Measurements from ENCODE around the gene LPCAT3.

The LPCAT3 gene

GRCh38 chr12:7026854-7027253 lies 8.6 kb upstream of the LPCAT3 start:
- TF ChIP-seq, protein P1, sequence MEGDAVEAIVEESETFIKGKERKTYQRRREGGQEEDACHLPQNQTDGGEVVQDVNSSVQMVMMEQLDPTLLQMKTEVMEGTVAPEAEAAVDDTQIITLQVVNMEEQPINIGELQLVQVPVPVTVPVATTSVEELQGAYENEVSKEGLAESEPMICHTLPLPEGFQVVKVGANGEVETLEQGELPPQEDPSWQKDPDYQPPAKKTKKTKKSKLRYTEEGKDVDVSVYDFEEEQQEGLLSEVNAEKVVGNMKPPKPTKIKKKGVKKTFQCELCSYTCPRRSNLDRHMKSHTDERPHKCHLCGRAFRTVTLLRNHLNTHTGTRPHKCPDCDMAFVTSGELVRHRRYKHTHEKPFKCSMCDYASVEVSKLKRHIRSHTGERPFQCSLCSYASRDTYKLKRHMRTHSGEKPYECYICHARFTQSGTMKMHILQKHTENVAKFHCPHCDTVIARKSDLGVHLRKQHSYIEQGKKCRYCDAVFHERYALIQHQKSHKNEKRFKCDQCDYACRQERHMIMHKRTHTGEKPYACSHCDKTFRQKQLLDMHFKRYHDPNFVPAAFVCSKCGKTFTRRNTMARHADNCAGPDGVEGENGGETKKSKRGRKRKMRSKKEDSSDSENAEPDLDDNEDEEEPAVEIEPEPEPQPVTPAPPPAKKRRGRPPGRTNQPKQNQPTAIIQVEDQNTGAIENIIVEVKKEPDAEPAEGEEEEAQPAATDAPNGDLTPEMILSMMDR (IDR thresholded peaks at IDR 0.05): no peak

GRCh38 chr12:7023114-7023513 lies 4.8 kb upstream of the LPCAT3 start:
- TF ChIP-seq, protein P1 (IDR thresholded peaks at IDR 0.05): no peak

DNA sequence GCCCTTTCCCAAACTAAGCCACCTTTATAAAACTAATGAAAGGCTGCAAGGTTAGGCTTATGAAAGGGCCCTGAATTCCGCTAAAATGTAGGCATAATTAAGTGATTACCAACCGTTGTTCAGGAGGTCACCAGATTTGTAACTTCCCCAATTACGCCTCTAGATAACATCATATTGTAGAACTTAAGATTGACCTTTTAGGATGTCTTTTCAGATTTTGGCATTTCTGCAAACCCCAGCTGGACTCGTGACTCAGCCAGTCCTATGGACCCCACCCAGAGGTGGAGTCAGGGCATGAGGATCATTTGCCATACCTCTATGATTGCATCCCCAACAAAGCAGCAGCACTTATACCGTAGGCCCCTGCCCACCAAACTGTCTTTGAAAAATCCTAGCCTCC lies 3.7 kb upstream of the LPCAT3 start:
- TF ChIP-seq, protein P1 (IDR thresholded peaks at IDR 0.05): no peak

GRCh38 chr12:7019043-7019569 lies 830 bp upstream of the LPCAT3 start:
- TF ChIP-seq, protein P1 (IDR thresholded peaks at IDR 0.05): no peak

- TF ChIP-seq, protein P1 (IDR thresholded peaks at IDR 0.05): no peak
Observed at GRCh38 chr12:7017870-7018349, 366 bp downstream of the LPCAT3 start.

GRCh38 chr12:7016958-7017571 lies 1.2 kb downstream of the LPCAT3 start:
- TF ChIP-seq, protein P1 (IDR thresholded peaks at IDR 0.05): no peak

DNA sequence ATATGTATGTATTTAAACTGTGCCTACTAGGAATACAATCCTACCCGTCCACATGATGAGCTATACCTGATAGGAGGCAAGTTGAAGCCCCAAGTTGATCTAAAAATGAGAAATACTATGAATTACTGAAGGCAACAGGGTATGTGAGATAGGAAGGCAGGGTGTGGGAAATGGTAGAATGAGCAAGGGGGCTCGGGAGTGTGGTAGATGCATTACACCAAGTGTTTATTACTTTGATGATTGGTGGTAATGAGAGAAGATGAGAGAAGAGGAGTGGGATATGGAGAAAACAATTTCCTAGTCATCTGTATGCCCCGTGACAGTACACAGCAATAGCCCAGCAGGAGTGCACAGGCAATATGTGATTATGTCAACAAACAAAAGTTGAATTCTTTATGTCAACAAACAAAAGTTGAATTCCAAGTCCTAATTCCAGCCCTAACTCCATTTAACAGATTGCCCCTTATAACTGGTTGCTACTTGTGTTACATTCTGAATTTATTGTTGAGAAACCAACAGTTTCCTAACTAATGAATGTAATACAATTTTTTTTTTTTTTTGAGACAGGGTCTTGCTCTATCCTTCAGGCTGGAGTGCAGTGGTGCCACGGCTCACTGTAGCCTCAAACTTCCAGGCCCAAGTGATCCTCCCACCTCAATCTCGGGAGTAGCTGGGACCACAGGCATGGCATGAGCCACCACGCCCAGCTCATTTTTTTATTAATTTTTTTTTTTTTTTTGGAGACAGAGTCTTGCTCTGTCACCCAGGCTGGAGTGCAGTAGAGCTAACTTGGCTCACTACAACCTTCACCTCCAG lies 2.5 kb downstream of the LPCAT3 start:
- TF ChIP-seq, protein P1 (IDR thresholded peaks at IDR 0.05): no peak
